Forelimb muscle (tissue), 1 donor: ENCODE data around the gene SDSL. TPM values are rescaled to one million over a fixed set of nuclear protein-coding genes. Genes with fewer than 3 reads are reported as not detected.

Experiments
- DNase-seq: peaks from one replicate; pipeline ENCODE4 v3.0.0-alpha.2; 2013; ENCODE audit warnings: low read depth
- polyA plus RNA-seq: library from polyadenylated mRNA; unstranded; fragments of 120-200 nt; gene quantifications from one replicate; pipeline ENCODE4 v1.2.1, GENCODE V29; 2013; ENCODE audit not compliant: insufficient read length

SDSL gene
- polyA plus RNA-seq, 1 donor: 1.3 TPM

- DNase-seq: no peak
Observed at GRCh38 chr12:113480336-113480971, 58.3 kb downstream of the SDSL start.

DNA sequence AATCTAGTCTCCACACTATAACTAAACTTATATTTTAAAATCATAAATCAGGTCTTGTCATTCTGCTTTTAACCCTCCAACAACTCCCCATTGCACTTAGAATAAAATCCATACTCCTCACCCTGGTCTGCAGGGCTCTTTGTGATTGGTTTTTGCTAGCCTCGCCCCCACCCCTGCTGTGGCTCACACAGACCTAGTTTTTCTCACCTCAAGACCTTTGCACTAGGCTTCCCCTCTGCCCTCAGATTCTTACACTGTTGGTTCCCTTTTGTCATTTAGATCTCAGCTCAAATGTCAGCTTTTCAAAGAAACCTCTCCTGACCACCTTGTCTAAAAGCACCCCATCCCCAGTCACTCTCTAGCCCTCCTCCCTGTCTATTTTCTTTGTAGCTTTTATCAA, 60.2 kb downstream of the SDSL start:
- DNase-seq: no peak

DNA sequence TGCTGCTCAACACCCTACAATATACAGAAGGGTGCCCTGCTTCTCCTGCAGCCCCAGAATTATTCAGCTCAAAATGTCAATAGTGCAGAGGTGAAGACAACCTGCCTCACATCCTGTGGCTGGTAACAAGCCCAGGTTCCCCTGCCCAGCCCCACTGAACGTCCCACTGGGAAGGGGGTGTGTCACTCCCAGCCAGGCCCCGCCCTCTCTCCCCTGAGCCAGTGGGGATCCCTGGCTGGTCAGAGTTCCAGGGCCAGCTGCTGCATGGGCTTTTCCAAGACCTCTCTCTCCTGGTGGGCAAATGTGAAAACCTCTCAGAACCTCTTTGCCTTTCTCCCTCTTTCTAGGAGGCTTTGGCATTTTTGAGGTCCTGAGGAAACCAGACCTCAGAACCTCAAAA, 63.1 kb downstream of the SDSL start:
- DNase-seq: no peak

DNA sequence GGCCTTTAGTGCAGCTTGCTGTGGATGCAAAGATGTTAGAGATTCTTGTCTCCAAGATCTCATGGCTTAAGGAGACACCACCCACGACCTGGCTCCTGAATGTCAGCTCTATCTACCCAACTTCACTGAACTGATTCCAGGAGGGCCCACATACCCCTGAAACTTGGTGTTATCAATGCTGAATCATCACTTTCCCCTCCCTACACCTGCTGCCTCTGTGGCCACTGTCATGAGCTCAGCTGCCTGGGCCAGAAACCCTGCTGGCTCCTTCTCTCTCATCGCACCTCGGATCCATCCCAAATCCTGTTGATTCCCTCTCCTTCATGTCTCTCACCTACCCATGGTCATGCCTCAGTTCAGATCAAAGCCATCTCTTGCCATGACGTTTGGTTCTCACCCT, 64.5 kb downstream of the SDSL start:
- no peak for DNase-seq

Other genes with a start within 250 kb of the SDSL start
- 64.8 TPM for gene DDX54, start 236.9 kb upstream of the SDSL start, polyA plus RNA-seq
- gene RITA1, start 236.7 kb upstream of the SDSL start, polyA plus RNA-seq: 10.4 TPM
- gene TPCN1, start 200.9 kb upstream of the SDSL start, polyA plus RNA-seq: 36.9 TPM
- 16.2 TPM for gene SLC8B1, start 87.3 kb upstream of the SDSL start, polyA plus RNA-seq
- gene PLBD2, start 63.8 kb upstream of the SDSL start, polyA plus RNA-seq: 12.6 TPM
- 0.20 TPM for gene SDS, start 18.5 kb upstream of the SDSL start, polyA plus RNA-seq
- gene LHX5, start 49.5 kb downstream of the SDSL start, polyA plus RNA-seq: not detected